Natural killer cell treated with Interleukin-12 subunit alpha and Interleukin-12 subunit beta and Interleukin-15 and Interleukin-18, amount 100 ng/mL, for 72 hours (primary cell): Measurements from ENCODE around the gene TTLL1. TPM values are rescaled to one million over a fixed set of nuclear protein-coding genes. Genes with fewer than 3 reads are reported as not detected.
A peak's percentile ranks its signal among the peaks of the same experiment; 100 is the strongest.

Experiments used
- ATAC-seq, 2 donors: fragments of 150-1000 bp; cut with Tn5 transposase in 1 of 2; sonication (Bioruptor Pico), chemical (Tn5 transposase) in 1 of 2; 2 replicates each; pipeline ENCODE4 v1.10.0; 2021
- DNase-seq: peaks from one replicate; pipeline ENCODE4 v3.0.0; 2022; ENCODE audit warnings: low spot score
- H3K27ac Mint-ChIP-seq, 2 donors: 1 replicate in 1 of 2; 2 replicates in 1 of 2; pipeline ENCODE4 v1.8.0; 2022; ENCODE audit warnings: mixed read lengths in 2 of 2, mild to moderate bottlenecking in 1 of 2, moderate library complexity in 1 of 2
- H3K27me3 Mint-ChIP-seq, 2 donors: 1 replicate in 1 of 2; 2 replicates in 1 of 2; pipeline ENCODE4 v1.8.0; 2022; ENCODE audit warnings: mixed read lengths in 2 of 2
- H3K36me3 Mint-ChIP-seq: one replicate; pipeline ENCODE4 v1.8.0; 2022; ENCODE audit warnings: mixed read lengths
- H3K4me1 Mint-ChIP-seq, 2 donors: 1 replicate in 1 of 2; 2 replicates in 1 of 2; pipeline ENCODE4 v1.8.0; 2022; ENCODE audit warnings: low read depth in 2 of 2, mixed read lengths in 2 of 2, mild to moderate bottlenecking in 1 of 2
- H3K4me3 Mint-ChIP-seq: one replicate; pipeline ENCODE4 v1.8.0; 2022; ENCODE audit warnings: mixed read lengths
- H3K9me3 Mint-ChIP-seq: 2 replicates; pipeline ENCODE4 v1.8.0; 2022; ENCODE audit warnings: mixed read lengths
- total RNA-seq, 2 donors: library from RNA; stranded (reverse); gene quantifications; one replicate each; pipeline ENCODE4 v1.2.3, GENCODE V29; 2022

TTLL1 gene
- total RNA-seq, 2 donors from 2014 or later = 0.95 to 2.6 TPM

- ATAC-seq (no peak), DNase-seq (no peak)
- Mint-ChIP-seq H3K4me3 (no peak overlapping the region), H3K27ac (no peak overlapping the region), H3K4me1 (peaks cover 0 to 5% of the 10 kb centered on the region in 2 donors), H3K27me3 (peaks cover 0 to 5% of the 10 kb centered on the region in 2 donors), H3K36me3 (peaks cover 6% of the 10 kb centered on the region), H3K9me3 (peaks cover 4% of the 10 kb centered on the region)
These were observed 11.0 kb upstream of the TTLL1 start for GRCh38 chr22:43100225-43100624.

- Mint-ChIP-seq H3K36me3 (peaks cover 7% of the 10 kb centered on the region), H3K27ac (no peak overlapping the region), H3K9me3 (peaks cover 4% of the 10 kb centered on the region), H3K4me3 (no peak overlapping the region), H3K27me3 (peaks cover 0 to 5% of the 10 kb centered on the region in 2 donors), H3K4me1 (peaks cover 0 to 5% of the 10 kb centered on the region in 2 donors)
- ATAC-seq = no peak
- DNase-seq = no peak
These were observed 9.9 kb upstream of the TTLL1 start for GRCh38 chr22:43099095-43099494.

DNA sequence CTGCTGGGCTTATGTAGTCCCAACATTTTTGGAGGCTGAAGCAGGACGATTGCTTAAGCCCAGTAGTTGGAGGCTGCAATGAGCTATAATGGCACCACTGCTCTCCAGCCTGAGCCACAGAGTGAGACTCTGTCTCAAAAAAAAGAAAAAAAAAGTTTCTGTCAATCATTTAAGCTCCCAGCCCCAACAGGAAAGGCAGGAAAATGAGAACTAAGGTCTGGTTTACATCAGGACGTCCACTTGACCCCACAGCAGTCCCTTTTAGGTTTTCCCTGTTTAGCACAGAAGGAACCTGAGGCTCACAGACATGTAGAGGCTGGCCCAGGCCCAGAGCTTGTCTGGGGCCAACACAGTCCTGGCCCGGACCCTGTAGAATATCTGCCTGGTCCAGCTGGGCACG lies 9.2 kb upstream of the TTLL1 start:
- DNase-seq (no peak), ATAC-seq (no peak)
- Mint-ChIP-seq H3K4me1 (no peaks in the 10 kb centered on the region), H3K4me3 (no peak overlapping the region), H3K27ac (no peak overlapping the region), H3K9me3 (peaks cover 4% of the 10 kb centered on the region), H3K36me3 (peaks cover 7% of the 10 kb centered on the region), H3K27me3 (no peaks in the 10 kb centered on the region)

DNA sequence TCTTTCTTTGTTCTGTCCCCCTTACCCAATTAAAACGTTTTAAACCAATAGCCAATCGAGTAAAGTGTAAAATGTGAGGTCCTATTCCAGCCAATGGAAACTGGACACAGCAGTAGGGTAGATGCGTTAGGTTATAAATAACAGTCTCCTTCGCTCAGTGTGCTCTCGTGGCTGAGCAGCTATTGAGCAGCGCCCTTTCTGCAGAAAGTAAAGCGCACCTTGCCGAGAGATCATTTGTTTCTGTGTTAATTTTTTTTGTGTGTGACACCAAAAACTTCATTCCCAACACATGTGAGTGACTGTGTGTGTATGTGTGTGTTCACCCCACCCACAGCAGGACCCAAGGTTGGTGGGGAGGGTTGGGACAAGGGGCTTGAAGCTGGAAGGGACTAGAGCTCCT lies 7.2 kb upstream of the TTLL1 start:
- DNase-seq (no peak), ATAC-seq (no peak)
- no peaks in the 10 kb centered on the region for H3K4me1 Mint-ChIP-seq
- H3K27me3 Mint-ChIP-seq = no peaks in the 10 kb centered on the region
- H3K9me3 Mint-ChIP-seq = peaks cover 4% of the 10 kb centered on the region
- peaks cover 7% of the 10 kb centered on the region for H3K36me3 Mint-ChIP-seq
- H3K27ac Mint-ChIP-seq = no peak overlapping the region
- H3K4me3 Mint-ChIP-seq = no peak overlapping the region

DNA sequence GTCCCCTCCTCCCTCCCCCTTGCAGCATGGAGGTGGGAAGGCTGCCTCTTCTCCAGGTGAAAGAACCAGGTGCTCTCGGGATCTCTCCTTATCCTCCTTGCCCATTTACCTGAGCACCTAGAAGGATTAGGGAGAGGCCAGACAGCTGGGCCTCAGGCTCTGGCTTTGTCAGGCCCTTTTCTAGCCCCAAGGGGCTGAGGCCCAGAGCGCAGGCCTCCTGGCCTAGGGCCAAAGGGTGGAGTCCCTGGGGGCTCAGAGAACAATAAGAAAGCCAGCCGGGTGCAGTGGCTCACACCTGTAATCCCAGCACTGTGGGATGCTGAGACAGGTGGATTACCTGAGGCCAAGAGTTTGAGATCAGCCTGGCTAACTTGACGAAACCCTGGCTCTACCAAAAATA lies 5.4 kb upstream of the TTLL1 start:
- Mint-ChIP-seq H3K27me3 (no peaks in the 10 kb centered on the region), H3K4me3 (no peak overlapping the region), H3K4me1 (no peaks in the 10 kb centered on the region), H3K27ac (no peak overlapping the region), H3K9me3 (peaks cover 4% of the 10 kb centered on the region), H3K36me3 (peaks cover 7% of the 10 kb centered on the region)
- DNase-seq = no peak
- ATAC-seq = no peak

- H3K36me3 Mint-ChIP-seq = peaks cover 7% of the 10 kb centered on the region
- no peak overlapping the region for H3K4me3 Mint-ChIP-seq
- DNase-seq = no peak
- no peak overlapping the region for H3K27ac Mint-ChIP-seq
- no peak for ATAC-seq
- H3K27me3 Mint-ChIP-seq = no peaks in the 10 kb centered on the region
- H3K4me1 Mint-ChIP-seq = peaks cover 0 to 2% of the 10 kb centered on the region in 2 donors
- peaks cover 4% of the 10 kb centered on the region for H3K9me3 Mint-ChIP-seq
These were observed 4.9 kb upstream of the TTLL1 start for GRCh38 chr22:43094085-43094484.

DNA sequence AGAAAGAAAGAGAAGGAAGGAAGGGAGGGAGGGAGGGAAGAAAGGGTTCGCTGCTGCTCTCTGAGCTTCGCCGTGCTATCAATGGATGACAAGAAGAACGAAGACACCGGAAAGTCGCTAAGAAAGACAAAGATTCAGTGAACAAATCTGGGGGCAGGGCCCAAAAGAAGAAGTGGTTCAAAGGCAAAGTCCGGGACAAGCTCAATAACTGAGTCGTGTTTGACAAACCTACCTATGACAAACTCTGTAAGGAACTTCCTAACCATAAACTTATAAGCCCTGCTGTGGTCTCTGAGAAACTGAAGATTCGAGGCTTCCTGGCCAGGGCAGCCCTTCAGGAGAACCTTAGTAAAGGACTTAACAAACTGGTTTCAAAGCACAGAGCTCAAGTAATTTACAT lies 2.9 kb upstream of the TTLL1 start:
- ATAC-seq = no peak
- Mint-ChIP-seq H3K4me3 (no peak overlapping the region), H3K27ac (no peak overlapping the region), H3K9me3 (peaks cover 4% of the 10 kb centered on the region), H3K27me3 (no peaks in the 10 kb centered on the region), H3K36me3 (peaks cover 7% of the 10 kb centered on the region), H3K4me1 (peaks cover 8% of the 10 kb centered on the region in 2 donors)
- no peak for DNase-seq

DNA sequence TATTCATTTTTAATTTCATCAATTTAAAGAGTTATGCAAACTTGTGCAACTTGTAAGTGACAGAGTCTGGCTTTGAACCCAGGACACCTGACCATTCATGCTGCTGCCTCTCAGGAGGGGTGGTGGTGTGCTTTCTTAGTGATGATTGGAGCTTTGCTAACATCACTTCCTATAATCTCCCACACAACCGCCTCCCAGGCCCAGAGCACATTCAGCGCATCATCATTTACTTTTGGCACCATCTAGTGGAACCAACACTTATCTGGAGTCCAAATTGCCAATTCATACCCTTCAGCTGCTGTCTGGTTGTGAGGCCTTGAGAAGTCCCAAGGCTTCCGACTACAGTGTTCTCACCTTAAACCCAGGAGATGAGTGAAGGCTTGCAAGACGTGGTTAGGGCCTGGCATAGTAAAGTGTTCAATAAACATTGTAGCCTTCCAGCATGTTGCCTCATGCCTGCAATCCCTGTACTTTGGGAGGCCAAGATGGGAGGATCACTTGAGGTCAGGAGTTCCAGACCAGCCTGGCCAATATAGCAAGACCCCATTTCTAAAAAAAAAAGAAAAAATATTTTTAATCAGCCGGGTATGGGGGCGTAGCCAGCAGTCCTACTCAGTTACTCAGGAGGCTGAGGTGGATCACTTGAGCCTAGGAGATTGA lies 1.1 kb upstream of the TTLL1 start:
- peaks cover 23 to 26% of the 10 kb centered on the region in 2 donors for H3K4me1 Mint-ChIP-seq
- H3K27ac Mint-ChIP-seq = no peak overlapping the region
- no peaks in the 10 kb centered on the region for H3K9me3 Mint-ChIP-seq
- no peak for DNase-seq
- H3K4me3 Mint-ChIP-seq = peak overlapping the region; percentile 60
- ATAC-seq = peak in 1 of 2 donors; percentile 22
- peaks cover under 1% of the 10 kb centered on the region for H3K36me3 Mint-ChIP-seq
- H3K27me3 Mint-ChIP-seq = no peaks in the 10 kb centered on the region

GRCh38 chr22:43088627-43088983 lies 586 bp downstream of the TTLL1 start:
- no peaks in the 10 kb centered on the region for H3K9me3 Mint-ChIP-seq
- no peaks in the 10 kb centered on the region for H3K27me3 Mint-ChIP-seq
- no peaks in the 10 kb centered on the region for H3K36me3 Mint-ChIP-seq
- H3K4me3 Mint-ChIP-seq = peak overlapping the region; percentile 92
- ATAC-seq = peak in 1 of 2 donors; percentile 0
- peak overlapping the region; percentile 63 to 83 for H3K27ac Mint-ChIP-seq
- DNase-seq = no peak
- peaks cover 23 to 27% of the 10 kb centered on the region in 2 donors for H3K4me1 Mint-ChIP-seq

DNA sequence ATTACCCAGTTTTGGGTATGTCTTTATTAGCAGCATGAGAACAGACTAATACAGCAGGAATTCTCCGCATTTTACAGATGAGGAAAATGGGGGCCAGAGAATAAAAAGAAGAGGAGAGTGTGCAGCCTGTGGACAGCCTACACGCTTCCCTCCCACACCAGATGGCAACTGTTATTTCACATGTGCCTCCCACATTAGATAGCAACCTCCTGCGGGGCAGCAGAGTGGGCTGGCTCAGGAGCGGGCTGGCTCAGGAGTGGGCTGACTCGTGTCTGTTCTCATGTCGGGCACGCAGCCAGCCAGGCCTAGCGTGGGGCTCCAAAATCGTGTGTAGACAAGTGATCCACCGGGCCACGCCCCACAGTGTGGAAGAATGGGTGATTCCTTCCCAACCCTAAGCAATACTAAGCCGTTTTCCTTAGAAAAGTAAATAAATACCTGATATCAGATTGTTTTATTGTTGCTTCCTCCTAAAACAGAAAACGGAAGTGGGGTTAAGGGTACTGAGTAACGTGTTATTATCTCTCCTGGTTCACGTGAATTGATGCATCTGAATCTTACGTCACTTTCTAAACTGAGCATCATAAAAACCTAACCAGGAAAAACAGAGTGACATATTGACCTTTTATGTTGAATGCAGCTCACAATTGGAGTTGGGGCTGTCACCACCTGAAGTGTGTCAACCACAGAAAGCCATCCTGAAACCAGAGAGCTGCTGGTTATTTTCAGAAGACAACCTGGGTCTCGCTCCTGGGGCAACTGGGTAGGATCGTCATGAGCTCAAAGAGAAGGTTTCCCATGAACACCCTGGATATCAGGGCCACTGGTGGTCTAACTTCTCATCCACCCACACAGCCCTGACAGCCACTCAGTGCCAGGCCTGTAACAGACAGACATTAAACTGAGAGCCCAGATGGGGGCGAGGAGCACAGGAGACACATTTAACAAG lies 3.3 kb downstream of the TTLL1 start:
- ATAC-seq (no peak), DNase-seq (no peak)
- Mint-ChIP-seq H3K9me3 (no peaks in the 10 kb centered on the region), H3K4me3 (peak overlapping the region; percentile 4), H3K27ac (peak overlapping the region in 1 of 2 donors; percentile 59), H3K4me1 (peaks cover 23 to 27% of the 10 kb centered on the region in 2 donors), H3K36me3 (no peaks in the 10 kb centered on the region), H3K27me3 (no peaks in the 10 kb centered on the region)

GRCh38 chr22:43081968-43082367 lies 7.2 kb downstream of the TTLL1 start:
- Mint-ChIP-seq H3K4me3 (no peak overlapping the region), H3K27ac (no peak overlapping the region), H3K4me1 (peaks cover 22 to 24% of the 10 kb centered on the region in 2 donors), H3K27me3 (no peaks in the 10 kb centered on the region), H3K36me3 (no peaks in the 10 kb centered on the region), H3K9me3 (no peaks in the 10 kb centered on the region)
- ATAC-seq = no peak
- DNase-seq = no peak

- Mint-ChIP-seq H3K4me1 (peaks cover 11 to 12% of the 10 kb centered on the region in 2 donors), H3K4me3 (no peak overlapping the region), H3K9me3 (no peaks in the 10 kb centered on the region), H3K36me3 (no peaks in the 10 kb centered on the region), H3K27ac (no peak overlapping the region), H3K27me3 (no peaks in the 10 kb centered on the region)
- DNase-seq = no peak
- no peak for ATAC-seq
These were observed 8.6 kb downstream of the TTLL1 start for GRCh38 chr22:43080616-43081015.

- no peaks in the 10 kb centered on the region for H3K36me3 Mint-ChIP-seq
- no peaks in the 10 kb centered on the region for H3K9me3 Mint-ChIP-seq
- no peaks in the 10 kb centered on the region for H3K27me3 Mint-ChIP-seq
- ATAC-seq = no peak
- H3K4me3 Mint-ChIP-seq = no peak overlapping the region
- no peak overlapping the region for H3K27ac Mint-ChIP-seq
- no peak for DNase-seq
- peaks cover 6 to 8% of the 10 kb centered on the region in 2 donors for H3K4me1 Mint-ChIP-seq
These were observed 9.4 kb downstream of the TTLL1 start for GRCh38 chr22:43079742-43080141.

GRCh38 chr22:43078522-43078921 lies 10.7 kb downstream of the TTLL1 start:
- Mint-ChIP-seq H3K4me1 (peaks cover 6 to 8% of the 10 kb centered on the region in 2 donors), H3K27me3 (no peaks in the 10 kb centered on the region), H3K9me3 (no peaks in the 10 kb centered on the region), H3K27ac (no peak overlapping the region), H3K36me3 (no peaks in the 10 kb centered on the region), H3K4me3 (no peak overlapping the region)
- DNase-seq = no peak
- no peak for ATAC-seq
